IPS-NIHi7 (cell line): ENCODE results near the gene TUBA3C.
"Not testable (repeated sequence)": the region's sequence is repeated elsewhere in the genome, so short reads cannot be mapped to it uniquely, and the experiment has no call there.

Source experiments
- DNase-seq: peaks from one replicate; pipeline ENCODE4 v3.0.0; 2012; ENCODE audit warnings: mixed read lengths; ENCODE audit errors: extremely low spot score

TUBA3C gene

DNA sequence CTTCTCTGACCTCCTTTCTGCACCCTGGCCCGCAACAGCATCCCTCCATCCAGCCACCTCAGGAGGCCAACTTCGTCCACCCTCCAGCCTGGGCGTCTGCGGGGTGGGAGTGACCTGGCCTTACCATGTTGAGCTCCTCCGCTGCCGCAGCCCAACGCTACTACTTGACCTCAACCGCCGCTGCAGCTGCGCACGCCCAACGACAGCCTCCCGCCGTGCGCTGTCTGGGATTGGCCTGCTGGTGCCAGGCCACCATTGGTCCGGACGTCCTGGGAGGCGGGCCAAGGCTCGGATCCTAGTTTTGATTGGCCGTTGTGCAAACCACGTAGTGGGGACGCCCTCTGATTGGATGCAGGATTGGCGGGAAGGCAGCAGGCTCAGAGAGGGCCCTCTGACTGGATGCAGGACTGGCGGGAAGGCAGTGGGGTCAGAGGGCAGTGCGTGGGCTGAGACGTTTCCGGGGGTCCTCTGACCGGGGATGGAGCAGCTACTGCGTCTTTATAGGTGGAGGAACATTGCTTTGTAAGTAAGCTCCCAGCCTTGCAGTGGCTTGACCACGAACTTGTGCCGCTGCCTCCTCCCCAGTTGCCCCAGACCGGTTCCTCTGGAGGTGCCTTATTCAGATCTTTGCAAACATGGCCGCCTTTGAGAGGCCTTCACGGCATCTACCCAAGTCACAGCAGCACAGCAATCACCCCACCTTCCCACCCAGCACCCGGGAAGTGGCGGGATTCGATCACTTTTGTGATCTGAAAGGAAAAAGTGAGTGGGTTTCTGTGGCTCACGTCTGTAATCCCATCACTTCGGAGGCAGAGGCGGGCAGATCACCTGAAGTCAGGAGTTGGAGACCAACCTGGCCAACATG, at the start of gene TUBA3C:
TSS of gene TUBA3C (minus strand) at position 204 of the 865 bp plus-strand sequence. CDS start at position 127, 77 bp downstream.
- DNase-seq, result no peak

DNA sequence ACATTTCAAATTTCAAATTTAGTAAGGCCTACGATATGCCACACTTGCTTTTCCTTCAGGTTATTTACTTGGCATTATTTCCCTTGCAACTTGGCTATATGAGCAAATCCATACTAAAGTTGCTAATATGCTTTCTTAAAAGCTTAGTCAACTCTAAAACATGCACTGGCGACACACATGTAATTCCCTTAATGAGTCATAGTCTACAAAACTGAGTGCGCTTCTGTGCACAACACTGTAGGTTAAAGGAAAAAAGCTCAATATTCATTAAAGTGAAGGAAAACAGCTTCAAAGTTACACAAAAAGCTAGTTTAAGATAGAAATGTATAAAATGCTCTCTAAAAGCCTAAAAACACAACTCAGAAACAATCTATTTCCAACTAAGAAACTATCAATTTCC, 25.8 kb upstream of the TUBA3C start:
- DNase-seq, result not testable (repeated sequence)

GRCh38 chr13:19192622-19193021, 11.0 kb upstream of the TUBA3C start:
- DNase-seq, result not testable (repeated sequence)

GRCh38 chr13:19189911-19190310, 8.3 kb upstream of the TUBA3C start:
- DNase-seq, result not testable (repeated sequence)

DNA sequence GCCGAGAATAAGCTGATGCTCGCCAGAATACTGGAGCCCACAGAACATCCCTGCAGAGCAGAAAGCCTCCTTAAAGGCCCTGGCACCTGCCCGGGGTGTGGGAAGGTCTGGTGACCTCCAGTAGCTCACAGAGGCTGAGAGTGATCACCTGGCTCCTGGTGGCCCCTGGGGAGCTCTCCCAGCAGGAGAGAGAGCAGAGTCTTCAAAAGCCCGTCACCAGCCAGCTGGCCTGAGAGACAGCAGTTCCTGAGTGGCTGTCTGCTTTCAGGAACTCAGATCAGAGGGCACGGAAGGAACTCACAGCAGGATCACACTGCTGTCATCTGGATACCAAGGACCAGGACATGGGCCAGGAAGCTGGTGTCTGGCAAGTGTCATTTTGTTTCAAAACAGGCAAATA, 7.7 kb upstream of the TUBA3C start:
- DNase-seq, result not testable (repeated sequence)

DNA sequence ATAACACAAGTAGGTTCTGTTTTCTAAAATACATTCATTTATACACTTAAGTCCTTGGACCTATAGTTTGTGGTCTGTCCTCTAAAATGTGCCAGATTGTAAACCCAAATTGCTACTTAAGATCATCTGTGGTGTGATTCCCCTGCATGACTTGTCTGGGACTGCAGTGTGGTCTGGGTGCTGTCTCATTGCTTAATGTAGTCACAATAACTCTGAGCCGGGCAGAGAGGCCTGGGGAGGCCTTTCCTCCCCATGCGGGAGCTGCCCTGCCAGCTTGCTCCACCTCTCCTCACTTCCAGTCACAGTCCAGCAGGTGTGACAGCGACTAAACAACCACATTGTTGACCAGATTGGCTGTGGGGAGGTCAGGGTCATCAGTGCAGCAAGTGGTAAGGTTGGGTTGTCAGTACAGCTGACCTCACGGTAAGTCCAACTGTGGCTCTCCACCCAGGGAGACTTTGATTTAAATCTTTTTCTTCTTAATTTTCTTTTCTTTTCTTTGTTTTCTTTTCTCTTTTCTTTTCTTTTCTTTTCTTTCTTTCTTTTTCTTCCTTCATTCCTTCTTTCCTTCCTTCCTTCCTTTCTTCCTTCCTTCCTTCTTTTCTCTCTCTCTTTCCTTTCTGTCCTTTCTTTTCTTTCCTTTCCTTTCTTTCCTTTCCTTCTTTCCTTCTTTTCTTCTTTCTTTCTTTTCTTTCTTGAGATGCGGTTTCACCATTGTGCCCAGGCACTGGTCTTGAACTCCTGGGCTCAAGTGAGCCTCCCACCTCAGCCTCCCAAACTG, 4.4 kb upstream of the TUBA3C start:
- DNase-seq, result no peak

GRCh38 chr13:19185086-19185864, 3.7 kb upstream of the TUBA3C start:
- no peak for DNase-seq

DNA sequence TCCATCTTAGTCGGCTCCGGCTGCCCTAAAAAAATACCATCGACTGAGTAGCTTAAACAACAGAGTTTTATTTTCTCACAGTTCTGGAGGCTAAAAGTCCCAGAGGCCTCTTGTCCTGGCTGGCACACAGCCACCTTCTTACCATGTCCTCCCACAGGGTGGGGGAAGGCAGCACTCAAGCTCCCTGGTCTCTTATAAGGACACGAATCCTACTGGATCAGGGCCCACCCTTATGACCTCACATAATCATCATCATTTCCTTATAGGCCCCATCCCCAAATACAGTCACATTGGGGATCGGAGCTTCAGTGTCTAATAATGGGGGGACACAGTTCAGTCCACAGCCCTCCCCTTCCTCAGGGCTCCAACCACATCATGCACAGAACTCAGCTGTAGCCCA, 2.6 kb upstream of the TUBA3C start:
- no peak for DNase-seq

DNA sequence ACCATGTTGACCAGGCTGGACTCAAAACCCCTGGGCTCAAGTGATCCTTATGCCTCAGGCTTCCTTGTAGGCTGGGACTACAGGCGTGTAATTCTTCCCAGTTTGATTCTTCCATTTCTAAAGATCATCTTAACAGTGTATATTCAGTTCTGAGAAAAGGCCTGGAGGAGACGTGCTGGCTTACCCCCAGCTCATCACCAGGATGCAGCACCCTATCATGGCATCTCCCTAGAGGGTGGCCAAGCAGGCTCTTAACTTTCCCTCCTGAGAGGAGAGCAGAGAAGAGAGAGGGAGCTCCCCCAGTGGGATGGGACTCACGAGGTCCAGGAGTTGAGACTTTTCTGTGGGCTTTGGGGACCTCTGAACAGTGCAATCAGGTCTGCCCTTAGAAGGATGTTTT, 2.1 kb upstream of the TUBA3C start:
- no peak for DNase-seq

- DNase-seq, result no peak
These were observed 912 bp upstream of the TUBA3C start for GRCh38 chr13:19182536-19182935.

GRCh38 chr13:19181021-19181620, 503 bp downstream of the TUBA3C start:
- DNase-seq, result no peak

DNA sequence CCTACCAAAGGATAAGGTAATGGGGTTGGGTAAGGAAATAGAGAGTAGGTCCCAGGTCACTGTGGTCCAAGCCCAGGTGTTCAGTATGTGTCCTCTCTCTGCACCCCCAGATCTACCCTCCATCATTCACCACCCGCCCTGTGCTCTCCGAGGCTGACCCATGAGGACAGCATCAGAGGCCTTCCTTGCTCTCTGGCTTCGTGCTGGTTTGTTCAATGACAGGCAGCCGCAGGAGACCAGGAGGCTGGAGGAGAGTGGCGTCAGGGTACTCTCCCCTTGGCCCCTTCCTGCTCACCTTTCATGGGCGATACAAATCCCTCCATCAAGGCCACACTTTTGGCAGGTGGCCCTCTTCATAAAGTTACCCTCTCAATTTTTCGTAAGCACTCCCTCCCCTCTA, 1.7 kb downstream of the TUBA3C start:
- DNase-seq, result no peak

DNA sequence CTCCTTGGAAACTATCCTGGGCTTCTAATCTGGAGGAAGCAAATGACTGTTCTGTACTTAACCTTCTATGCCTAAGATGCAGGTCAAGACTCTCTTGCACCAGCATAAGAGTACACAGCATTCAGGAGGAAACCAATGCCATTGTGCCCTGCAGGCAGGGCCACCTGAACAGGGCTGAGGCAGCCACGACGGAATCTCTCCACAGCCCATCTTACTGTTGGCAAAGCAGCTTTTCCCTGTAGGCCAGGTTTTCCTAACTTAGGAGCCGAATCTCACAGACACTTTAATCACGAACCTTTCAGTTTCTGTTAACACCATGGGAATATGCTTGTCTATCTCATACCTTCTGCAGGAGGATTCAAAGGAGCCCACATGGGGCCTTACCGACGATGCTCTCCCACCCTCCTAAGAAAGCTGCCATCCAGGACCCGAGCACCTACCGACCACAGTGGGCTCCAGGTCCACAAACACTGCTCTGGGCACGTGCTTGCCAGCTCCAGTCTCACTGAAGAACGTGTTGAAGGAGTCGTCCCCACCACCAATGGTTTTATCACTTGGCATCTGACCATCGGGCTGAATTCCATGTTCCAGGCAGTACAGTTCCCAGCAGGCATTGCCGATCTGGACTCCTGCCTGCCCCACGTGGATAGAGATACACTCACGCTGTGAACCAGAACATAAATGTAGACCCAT, 2.6 kb downstream of the TUBA3C start:
- no peak for DNase-seq

- DNase-seq, result not testable (repeated sequence)
These were observed 4.4 kb downstream of the TUBA3C start for GRCh38 chr13:19176981-19177776.

- DNase-seq, result no peak
These were observed 7.9 kb downstream of the TUBA3C start for GRCh38 chr13:19173752-19174151.

DNA sequence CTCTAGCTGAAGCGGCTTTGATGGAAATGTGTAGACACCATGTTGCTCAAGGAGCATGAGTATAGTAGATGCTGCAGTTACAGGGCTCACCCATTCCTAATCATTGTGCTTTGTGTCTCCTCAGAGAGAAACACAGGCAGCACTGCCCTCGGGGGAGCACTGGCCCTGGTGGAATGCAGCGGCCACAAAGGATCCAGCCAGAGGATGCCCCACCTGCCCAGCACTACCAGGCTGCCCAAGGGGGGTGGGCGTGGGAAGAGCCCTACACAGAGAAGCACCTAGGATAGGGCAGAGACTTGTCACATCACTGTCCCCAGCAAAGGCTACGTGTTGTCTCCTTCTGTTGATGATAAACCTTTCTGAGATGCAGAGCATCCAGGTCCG, 9.0 kb downstream of the TUBA3C start:
- DNase-seq, result no peak

GRCh38 chr13:19172007-19172646, 9.5 kb downstream of the TUBA3C start:
- no peak for DNase-seq

DNA sequence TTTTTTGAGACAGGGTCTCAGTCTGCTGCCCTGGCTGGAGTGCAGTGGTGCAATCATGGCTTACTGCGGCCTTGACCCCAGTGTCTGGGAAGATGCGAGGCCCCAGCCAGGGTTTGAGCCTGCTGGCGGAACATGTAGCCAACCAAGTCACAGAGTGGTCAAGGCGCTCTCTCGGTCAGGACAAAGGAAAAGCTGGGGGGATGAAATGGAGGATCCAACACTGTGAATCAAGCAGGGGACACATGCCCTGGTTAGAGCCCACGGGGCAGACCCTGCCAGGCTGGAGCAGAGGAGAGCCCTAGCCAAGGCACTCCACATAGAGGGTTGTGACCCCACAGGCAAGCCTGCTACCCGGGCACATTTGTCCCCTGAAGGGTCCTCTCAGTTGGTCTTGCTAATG, 10.1 kb downstream of the TUBA3C start:
- DNase-seq, result no peak

- DNase-seq, result no peak
These were observed 11.6 kb downstream of the TUBA3C start for GRCh38 chr13:19169991-19170390.

DNA sequence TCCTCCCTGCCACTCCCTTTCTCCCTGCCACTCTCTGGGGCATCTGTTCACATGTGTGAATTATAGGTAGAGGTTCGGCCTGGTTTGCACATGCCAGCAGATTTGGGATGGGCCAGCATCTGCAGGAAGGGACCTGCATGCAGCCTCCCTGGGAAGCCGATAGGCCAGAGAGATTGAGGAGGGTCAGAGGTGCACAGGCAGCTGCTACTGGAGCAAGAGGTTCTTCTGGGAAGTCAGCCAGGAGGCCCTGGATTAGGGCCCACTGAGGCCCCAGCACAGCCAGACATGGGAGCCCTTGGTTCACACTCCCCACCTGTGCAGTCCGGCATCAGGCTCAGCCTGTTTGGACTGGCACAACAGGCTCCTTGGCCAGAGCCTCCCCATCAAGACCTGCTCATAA, 12.1 kb downstream of the TUBA3C start:
- no peak for DNase-seq
